ENCODE data around the gene SLC34A2.

SLC34A2 gene

GRCh38 chr4:25666031-25666630 lies 10.5 kb downstream of the SLC34A2 start:
- no peaks in the 10 kb centered on the region for H3K36me3 ChIP-seq
- TF ChIP-seq, protein P1, sequence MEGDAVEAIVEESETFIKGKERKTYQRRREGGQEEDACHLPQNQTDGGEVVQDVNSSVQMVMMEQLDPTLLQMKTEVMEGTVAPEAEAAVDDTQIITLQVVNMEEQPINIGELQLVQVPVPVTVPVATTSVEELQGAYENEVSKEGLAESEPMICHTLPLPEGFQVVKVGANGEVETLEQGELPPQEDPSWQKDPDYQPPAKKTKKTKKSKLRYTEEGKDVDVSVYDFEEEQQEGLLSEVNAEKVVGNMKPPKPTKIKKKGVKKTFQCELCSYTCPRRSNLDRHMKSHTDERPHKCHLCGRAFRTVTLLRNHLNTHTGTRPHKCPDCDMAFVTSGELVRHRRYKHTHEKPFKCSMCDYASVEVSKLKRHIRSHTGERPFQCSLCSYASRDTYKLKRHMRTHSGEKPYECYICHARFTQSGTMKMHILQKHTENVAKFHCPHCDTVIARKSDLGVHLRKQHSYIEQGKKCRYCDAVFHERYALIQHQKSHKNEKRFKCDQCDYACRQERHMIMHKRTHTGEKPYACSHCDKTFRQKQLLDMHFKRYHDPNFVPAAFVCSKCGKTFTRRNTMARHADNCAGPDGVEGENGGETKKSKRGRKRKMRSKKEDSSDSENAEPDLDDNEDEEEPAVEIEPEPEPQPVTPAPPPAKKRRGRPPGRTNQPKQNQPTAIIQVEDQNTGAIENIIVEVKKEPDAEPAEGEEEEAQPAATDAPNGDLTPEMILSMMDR (IDR thresholded peaks at IDR 0.05; ENCODE audit: low read depth, low read length): no peak
- H3K4me3 ChIP-seq (ENCODE audit: low read depth, low read length): no peak overlapping the region
- DNase-seq: no peak
- H3K27me3 ChIP-seq (ENCODE audit: insufficient read depth, low read depth, severe bottlenecking): no peaks in the 10 kb centered on the region
- H3K9me3 ChIP-seq (ENCODE audit: severe bottlenecking): no peaks in the 10 kb centered on the region
- H3K27ac ChIP-seq: no peak overlapping the region

- peak; percentile 88 for DNase-seq
- H3K27me3 ChIP-seq (ENCODE audit: insufficient read depth, low read depth, severe bottlenecking): no peaks in the 10 kb centered on the region
- TF ChIP-seq, protein P1 (IDR thresholded peaks at IDR 0.05; ENCODE audit: low read depth, low read length): peak; percentile 60
Observed at GRCh38 chr4:25667931-25668557, 12.4 kb downstream of the SLC34A2 start.

DNA sequence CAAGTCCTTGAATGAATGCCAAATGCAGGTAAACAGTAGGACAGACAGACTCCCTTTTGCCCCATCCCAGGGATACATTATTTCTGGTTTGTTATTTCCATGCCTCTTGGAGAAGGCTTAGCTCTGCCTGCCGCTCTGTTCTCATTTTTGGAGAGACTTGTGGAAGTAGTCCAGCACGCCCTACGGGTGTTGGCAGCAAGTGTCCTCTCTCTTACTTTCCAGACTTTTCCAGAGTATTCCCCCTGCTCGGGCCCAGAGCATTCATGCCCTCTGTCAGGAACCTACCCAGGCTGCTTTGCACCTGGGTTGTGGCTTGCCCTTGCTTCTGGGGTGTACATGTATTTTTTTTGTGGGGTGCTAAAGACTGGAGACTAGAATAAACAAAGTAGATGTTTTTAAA lies 15.3 kb downstream of the SLC34A2 start:
- TF ChIP-seq, protein P1 (IDR thresholded peaks at IDR 0.05; ENCODE audit: low read depth, low read length): no peak
- no peaks in the 10 kb centered on the region for H3K9me3 ChIP-seq (ENCODE audit: severe bottlenecking)

More at GRCh38 chr4:25667931-25668557, 12.4 kb downstream of the SLC34A2 start:
- Histone ChIP-seq H3K4me3 (ENCODE audit: low read depth, low read length) (no peak overlapping the region), H3K36me3 (no peaks in the 10 kb centered on the region), H3K27ac (no peak overlapping the region), H3K9me3 (ENCODE audit: severe bottlenecking) (no peaks in the 10 kb centered on the region)

DNA sequence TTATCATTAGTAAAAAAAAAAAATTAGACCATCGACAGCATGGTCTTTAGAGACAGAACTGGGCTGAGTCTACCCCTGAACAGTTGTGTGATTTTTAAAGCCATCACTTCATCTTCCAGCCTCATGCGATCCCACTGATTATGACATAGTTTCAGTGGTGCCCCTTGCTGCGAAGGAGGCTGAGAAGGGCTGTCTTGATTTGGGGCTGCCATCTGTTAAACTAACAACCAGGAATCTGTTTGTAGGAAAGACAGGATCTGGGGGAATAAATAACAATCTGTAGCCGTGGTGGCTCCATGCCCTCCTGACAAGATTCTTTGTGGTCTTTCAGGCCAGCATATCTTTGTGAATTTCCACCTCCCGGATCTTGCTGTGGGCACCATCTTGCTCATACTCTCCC lies 17.1 kb downstream of the SLC34A2 start:
- no peak for DNase-seq
- TF ChIP-seq, protein P1 (IDR thresholded peaks at IDR 0.05; ENCODE audit: low read depth, low read length): no peak
- H3K27ac ChIP-seq: no peak overlapping the region
- no peaks in the 10 kb centered on the region for H3K9me3 ChIP-seq (ENCODE audit: severe bottlenecking)
- no peak overlapping the region for H3K4me3 ChIP-seq (ENCODE audit: low read depth, low read length)
- no peaks in the 10 kb centered on the region for H3K36me3 ChIP-seq
- H3K27me3 ChIP-seq (ENCODE audit: insufficient read depth, low read depth, severe bottlenecking): no peaks in the 10 kb centered on the region

More for the DNA sequence above, 15.3 kb downstream of the SLC34A2 start:
- Histone ChIP-seq H3K27me3 (ENCODE audit: insufficient read depth, low read depth, severe bottlenecking) (no peaks in the 10 kb centered on the region), H3K36me3 (no peaks in the 10 kb centered on the region), H3K4me3 (ENCODE audit: low read depth, low read length) (no peak overlapping the region), H3K27ac (no peak overlapping the region)
- no peak for DNase-seq

DNA sequence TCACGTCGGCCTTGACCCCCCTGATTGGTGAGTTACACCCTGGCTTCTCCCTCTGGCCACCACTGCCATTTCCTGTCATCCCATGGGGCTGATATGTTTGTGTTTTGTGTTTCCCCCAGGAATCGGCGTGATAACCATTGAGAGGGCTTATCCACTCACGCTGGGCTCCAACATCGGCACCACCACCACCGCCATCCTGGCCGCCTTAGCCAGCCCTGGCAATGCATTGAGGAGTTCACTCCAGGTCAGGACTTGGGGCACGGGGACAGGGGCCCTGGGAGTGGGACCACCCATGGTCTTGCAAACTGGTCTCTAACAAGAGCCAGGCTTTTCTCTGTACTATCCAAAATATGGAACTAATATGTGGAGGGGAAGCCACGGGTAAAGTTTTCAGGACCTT lies 18.7 kb downstream of the SLC34A2 start:
- Histone ChIP-seq H3K9me3 (ENCODE audit: severe bottlenecking) (no peaks in the 10 kb centered on the region), H3K27ac (no peak overlapping the region), H3K27me3 (ENCODE audit: insufficient read depth, low read depth, severe bottlenecking) (no peaks in the 10 kb centered on the region), H3K4me3 (ENCODE audit: low read depth, low read length) (no peak overlapping the region), H3K36me3 (no peaks in the 10 kb centered on the region)
- TF ChIP-seq, protein P1 (IDR thresholded peaks at IDR 0.05; ENCODE audit: low read depth, low read length): no peak
- DNase-seq: no peak
